ENCODE results near the gene ISCU.

Gene ISCU

DNA sequence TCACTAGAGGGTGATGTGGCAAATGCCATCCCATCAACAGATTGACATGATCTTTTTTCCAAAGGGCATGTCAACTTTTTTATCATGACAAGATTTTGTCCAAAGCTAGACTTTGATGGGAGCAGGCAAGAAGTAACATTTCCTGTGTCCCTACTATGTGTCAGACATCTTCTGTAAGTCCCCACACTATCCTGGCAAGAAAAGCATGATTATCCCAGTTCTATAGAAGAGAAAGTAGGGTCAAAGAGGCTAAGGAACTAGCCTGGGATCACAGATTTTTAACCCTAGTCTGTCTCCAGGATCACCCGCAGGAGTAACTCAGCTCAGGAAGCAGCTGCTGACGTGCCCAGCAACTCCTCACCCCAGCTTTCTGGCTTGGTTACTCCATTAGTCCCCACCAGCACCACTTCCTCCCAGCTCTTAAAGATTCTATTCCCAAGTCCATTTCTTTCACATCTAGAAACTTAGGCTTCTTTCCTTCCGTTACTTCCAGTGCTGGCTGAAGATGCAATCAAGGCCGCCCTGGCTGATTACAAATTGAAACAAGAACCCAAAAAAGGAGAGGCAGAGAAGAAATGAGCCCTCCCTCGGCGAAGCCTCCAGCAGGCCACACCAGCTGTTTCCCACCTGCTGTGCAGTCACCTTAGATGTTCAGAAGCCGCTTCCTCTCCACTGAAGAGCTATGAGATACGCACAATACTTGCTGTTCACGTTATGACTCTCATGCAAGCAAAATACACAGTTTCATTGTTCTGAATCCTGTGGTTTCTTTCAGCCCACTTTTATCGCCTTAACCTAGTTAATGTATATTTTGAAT, 6.2 kb downstream of the ISCU start:
- TF ChIP-seq CREB1 (IDR thresholded peaks at IDR 0.05; ENCODE audit: low read depth) (no peak), FOXM1 (IDR thresholded peaks at IDR 0.05; ENCODE audit: borderline replicate concordance, low read depth) (no peak)

DNA sequence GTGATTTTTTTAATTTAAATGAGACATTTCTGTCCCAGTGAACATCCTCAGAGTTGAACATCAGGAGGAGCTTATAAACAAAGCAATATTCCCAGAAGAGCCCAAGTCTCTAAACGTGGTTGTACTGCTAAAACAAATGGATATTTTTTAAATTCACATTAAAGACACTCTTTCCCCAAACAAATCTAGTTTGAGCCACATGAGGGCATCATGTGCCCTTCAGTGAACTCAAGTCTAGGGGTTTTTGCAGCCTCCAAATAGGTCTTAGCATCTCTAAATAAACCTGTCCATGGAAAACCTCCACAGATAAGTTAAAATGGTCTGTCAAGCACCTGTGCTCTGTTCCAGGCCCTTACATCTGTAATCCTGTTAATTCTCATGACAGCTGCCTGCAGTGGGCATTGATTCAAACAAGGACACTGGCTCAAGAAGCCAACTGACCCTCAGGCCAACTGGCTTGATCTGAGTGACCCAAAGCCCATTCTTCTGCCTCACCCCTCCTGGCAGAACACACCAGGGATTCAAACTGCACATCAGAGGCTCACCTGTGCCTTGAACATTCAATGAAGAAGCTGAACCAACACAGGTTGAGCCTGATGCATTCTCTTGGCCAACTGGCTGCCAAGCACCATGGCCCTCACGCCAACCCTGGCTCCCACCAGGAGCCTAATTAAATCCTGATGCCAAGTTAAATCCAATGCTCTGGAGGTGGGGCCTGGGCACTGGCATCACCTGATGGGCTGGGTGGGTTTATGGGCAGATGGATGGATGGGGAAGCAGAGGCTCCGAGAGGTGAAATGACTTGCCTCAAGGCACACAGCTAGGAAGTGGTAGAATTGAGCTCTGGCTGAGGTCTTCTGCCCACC, 8.6 kb downstream of the ISCU start:
- TF ChIP-seq RAD21 (IDR thresholded peaks at IDR 0.05; ENCODE audit: low read depth), result peak; percentile 70
- TF ChIP-seq TCF12 (IDR thresholded peaks at IDR 0.05; ENCODE audit: low read depth), result no peak

DNA sequence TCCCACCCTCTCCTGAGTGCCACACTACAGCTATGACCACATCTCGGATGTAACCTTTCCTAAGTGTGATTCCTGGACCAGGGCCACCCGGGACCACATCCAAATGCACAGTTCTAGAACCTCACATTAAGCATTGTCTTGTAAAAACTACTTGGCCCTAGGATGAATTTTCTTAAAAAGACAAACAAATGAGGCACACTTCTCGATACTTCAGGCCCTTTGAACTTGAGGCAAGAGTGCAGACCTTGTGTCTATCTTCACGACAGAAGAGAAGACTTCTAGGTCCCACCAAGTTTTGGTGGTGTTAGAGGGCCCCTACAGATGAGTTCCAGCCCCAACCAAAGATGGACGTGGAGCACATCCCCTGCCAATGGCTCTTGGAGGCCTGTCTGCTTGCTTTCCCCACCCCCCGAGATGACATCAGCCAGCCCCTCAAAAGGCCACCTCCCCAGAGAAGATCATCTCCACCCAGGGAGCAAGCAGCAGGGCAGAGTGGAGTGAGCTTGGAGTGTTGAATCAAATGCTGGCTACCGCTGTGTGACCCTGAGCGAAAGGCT, 9.3 kb downstream of the ISCU start:
- TF ChIP-seq RAD21 (IDR thresholded peaks at IDR 0.05; ENCODE audit: low read depth) (no peak), EP300 (IDR thresholded peaks at IDR 0.05; ENCODE audit: borderline replicate concordance) (no peak), TAF1 (IDR thresholded peaks at IDR 0.05; ENCODE audit: low read depth) (no peak), CEBPB (IDR thresholded peaks at IDR 0.05) (no peak), TEAD4 (IDR thresholded peaks at IDR 0.05) (no peak), NFIC (IDR thresholded peaks at IDR 0.05) (no peak), FOXM1 (IDR thresholded peaks at IDR 0.05; ENCODE audit: borderline replicate concordance, low read depth) (no peak), CREB1 (IDR thresholded peaks at IDR 0.05; ENCODE audit: low read depth) (no peak), EGR1 (IDR thresholded peaks at IDR 0.05) (no peak), TCF12 (IDR thresholded peaks at IDR 0.05; ENCODE audit: low read depth) (no peak), ZBTB7A (IDR thresholded peaks at IDR 0.05; ENCODE audit: low read depth) (no peak), YY1 (IDR thresholded peaks at IDR 0.05; ENCODE audit: low read depth) (no peak)
- TF ChIP-seq, protein P1, sequence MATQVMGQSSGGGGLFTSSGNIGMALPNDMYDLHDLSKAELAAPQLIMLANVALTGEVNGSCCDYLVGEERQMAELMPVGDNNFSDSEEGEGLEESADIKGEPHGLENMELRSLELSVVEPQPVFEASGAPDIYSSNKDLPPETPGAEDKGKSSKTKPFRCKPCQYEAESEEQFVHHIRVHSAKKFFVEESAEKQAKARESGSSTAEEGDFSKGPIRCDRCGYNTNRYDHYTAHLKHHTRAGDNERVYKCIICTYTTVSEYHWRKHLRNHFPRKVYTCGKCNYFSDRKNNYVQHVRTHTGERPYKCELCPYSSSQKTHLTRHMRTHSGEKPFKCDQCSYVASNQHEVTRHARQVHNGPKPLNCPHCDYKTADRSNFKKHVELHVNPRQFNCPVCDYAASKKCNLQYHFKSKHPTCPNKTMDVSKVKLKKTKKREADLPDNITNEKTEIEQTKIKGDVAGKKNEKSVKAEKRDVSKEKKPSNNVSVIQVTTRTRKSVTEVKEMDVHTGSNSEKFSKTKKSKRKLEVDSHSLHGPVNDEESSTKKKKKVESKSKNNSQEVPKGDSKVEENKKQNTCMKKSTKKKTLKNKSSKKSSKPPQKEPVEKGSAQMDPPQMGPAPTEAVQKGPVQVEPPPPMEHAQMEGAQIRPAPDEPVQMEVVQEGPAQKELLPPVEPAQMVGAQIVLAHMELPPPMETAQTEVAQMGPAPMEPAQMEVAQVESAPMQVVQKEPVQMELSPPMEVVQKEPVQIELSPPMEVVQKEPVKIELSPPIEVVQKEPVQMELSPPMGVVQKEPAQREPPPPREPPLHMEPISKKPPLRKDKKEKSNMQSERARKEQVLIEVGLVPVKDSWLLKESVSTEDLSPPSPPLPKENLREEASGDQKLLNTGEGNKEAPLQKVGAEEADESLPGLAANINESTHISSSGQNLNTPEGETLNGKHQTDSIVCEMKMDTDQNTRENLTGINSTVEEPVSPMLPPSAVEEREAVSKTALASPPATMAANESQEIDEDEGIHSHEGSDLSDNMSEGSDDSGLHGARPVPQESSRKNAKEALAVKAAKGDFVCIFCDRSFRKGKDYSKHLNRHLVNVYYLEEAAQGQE (IDR thresholded peaks at IDR 0.05; ENCODE audit: low read depth), result no peak
- TF ChIP-seq, protein P2, sequence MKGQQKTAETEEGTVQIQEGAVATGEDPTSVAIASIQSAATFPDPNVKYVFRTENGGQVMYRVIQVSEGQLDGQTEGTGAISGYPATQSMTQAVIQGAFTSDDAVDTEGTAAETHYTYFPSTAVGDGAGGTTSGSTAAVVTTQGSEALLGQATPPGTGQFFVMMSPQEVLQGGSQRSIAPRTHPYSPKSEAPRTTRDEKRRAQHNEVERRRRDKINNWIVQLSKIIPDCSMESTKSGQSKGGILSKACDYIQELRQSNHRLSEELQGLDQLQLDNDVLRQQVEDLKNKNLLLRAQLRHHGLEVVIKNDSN (IDR thresholded peaks at IDR 0.05), result no peak
- TF ChIP-seq, protein P3, sequence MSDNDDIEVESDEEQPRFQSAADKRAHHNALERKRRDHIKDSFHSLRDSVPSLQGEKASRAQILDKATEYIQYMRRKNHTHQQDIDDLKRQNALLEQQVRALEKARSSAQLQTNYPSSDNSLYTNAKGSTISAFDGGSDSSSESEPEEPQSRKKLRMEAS (IDR thresholded peaks at IDR 0.05), result no peak

DNA sequence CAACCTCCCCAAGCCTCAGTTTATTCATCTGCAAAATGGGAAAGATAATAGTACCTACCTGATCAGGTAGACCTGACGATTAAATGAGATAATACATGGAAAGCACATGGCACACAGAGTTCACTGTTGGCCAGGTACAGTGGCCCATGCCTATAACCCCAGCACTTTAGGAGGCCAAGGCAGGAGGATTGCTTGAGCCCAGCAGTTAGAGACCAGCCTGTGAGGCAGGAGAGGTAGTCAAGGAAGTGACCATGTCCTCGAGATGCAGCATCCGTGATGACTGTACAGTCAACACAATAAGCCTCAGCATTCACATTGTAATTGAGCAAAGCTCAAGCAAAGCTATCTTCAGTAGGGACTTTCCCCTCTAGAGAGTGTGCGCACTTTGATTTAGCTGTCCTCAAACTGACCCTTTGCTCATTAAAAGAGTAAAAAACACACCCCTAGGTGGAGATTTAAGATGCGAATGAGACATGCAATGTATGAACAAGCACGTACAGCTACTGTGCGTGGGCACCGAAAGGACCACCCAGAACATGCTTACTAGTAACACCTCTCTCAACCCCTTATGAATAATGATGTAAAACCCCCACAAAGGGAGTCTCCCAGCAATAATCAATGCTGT, 9.9 kb downstream of the ISCU start:
- TF ChIP-seq NFIC (IDR thresholded peaks at IDR 0.05), result no peak
- no peak for TF ChIP-seq FOXM1 (IDR thresholded peaks at IDR 0.05; ENCODE audit: borderline replicate concordance, low read depth)
- no peak for TF ChIP-seq TEAD4 (IDR thresholded peaks at IDR 0.05)
- TF ChIP-seq, protein P2 (IDR thresholded peaks at IDR 0.05), result no peak
- TF ChIP-seq TAF1 (IDR thresholded peaks at IDR 0.05; ENCODE audit: low read depth), result no peak
- TF ChIP-seq RAD21 (IDR thresholded peaks at IDR 0.05; ENCODE audit: low read depth), result no peak

DNA sequence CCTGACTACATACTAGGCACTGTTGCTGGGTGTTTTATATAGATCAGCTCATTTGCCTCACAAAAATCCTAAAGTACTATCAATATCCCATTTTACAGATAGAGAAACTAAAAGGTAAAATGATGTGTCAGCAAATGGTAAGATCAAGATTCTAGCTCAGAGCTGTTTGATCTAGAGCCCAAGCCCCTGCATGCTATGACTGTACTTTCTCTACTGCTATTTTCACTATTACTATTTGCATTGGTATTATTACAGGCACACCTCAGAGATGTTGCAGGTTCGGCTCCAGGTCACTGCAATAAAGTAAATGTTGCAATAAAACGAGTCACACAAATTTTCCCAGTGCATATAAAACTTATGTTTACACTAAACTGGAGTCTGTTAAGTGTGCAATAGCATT, 10.9 kb downstream of the ISCU start:
- no peak for TF ChIP-seq FOXM1 (IDR thresholded peaks at IDR 0.05; ENCODE audit: borderline replicate concordance, low read depth)
- no peak for TF ChIP-seq NFIC (IDR thresholded peaks at IDR 0.05)
- TF ChIP-seq YY1 (IDR thresholded peaks at IDR 0.05; ENCODE audit: low read depth), result no peak
- no peak for TF ChIP-seq TAF1 (IDR thresholded peaks at IDR 0.05; ENCODE audit: low read depth)
- TF ChIP-seq, protein P3 (IDR thresholded peaks at IDR 0.05), result no peak
- no peak for TF ChIP-seq TCF12 (IDR thresholded peaks at IDR 0.05; ENCODE audit: low read depth)
- no peak for TF ChIP-seq CEBPB (IDR thresholded peaks at IDR 0.05)
- TF ChIP-seq ZBTB7A (IDR thresholded peaks at IDR 0.05; ENCODE audit: low read depth), result no peak
- no peak for TF ChIP-seq EGR1 (IDR thresholded peaks at IDR 0.05)
- TF ChIP-seq, protein P1 (IDR thresholded peaks at IDR 0.05; ENCODE audit: low read depth), result no peak
- TF ChIP-seq TEAD4 (IDR thresholded peaks at IDR 0.05), result no peak
- TF ChIP-seq EP300 (IDR thresholded peaks at IDR 0.05; ENCODE audit: borderline replicate concordance), result no peak
- no peak for TF ChIP-seq CREB1 (IDR thresholded peaks at IDR 0.05; ENCODE audit: low read depth)
- TF ChIP-seq, protein P2 (IDR thresholded peaks at IDR 0.05), result no peak
- no peak for TF ChIP-seq RAD21 (IDR thresholded peaks at IDR 0.05; ENCODE audit: low read depth)

Data from Ishikawa (cell line).